SK-N-MC (cell line): Measurements from ENCODE around the gene MRGPRD.

ENCODE experiments used
- EZH2 ChIP-seq: fragments of 200-600 bp; sonication (generic); IDR thresholded peaks from one replicate; pipeline ENCODE4 v1.6.1; 2017; ENCODE audit warnings: antibody characterized with exemption
- FOXP2 ChIP-seq: optimal IDR thresholded peaks from 2 replicates; pipeline ENCODE3; 2011; ENCODE audit warnings: mild to moderate bottlenecking, moderate library complexity; ENCODE audit not compliant: insufficient read depth; ENCODE audit errors: extremely low read length, control extremely low read depth
- POLR2AphosphoS5 ChIP-seq: IDR thresholded peaks from 2 replicates; pipeline ENCODE4 v1.6.1; 2012; ENCODE audit warnings: mild to moderate bottlenecking, low read depth, low read length, borderline replicate concordance

GRCh38 chr11:68935516-68936357 lies 45.0 kb downstream of the MRGPRD start:
- TF ChIP-seq EZH2 (no peak), POLR2AphosphoS5 (no peak), FOXP2 (no peak)
